Prostate gland (tissue), 2 donors: Measurements from ENCODE around the gene HNRNPH2. TPM values are rescaled to one million over a fixed set of nuclear protein-coding genes. Genes with fewer than 3 reads are reported as not detected.

Source experiments
- DNase-seq: peaks from one replicate; pipeline ENCODE4 v3.0.0-alpha.2; 2019; ENCODE audit warnings: low spot score
- H3K27ac ChIP-seq, 2 donors: fragments of 200-600 bp; sonication (generic); 2 replicates each; pipeline ENCODE4 v1.5.1; 2017 to 2019
- H3K27me3 ChIP-seq: fragments of 200-600 bp; sonication (generic); replicated peaks from 2 replicates; pipeline ENCODE4 v1.5.1; 2019; ENCODE audit not compliant: insufficient read depth
- H3K36me3 ChIP-seq, 2 donors: fragments of 200-600 bp; sonication (generic); 1 replicate in 1 of 2; 2 replicates in 1 of 2; pipeline versions ENCODE4 v1.5.1 to v1.8.1; 2017 to 2019
- H3K4me1 ChIP-seq: fragments of 200-600 bp; sonication (generic); replicated peaks from 2 replicates; pipeline ENCODE4 v1.5.1; 2019
- H3K4me3 ChIP-seq, 2 donors: fragments of 200-600 bp; sonication (generic); 2 replicates each; pipeline ENCODE4 v1.5.1; 2017 to 2019
- H3K9me3 ChIP-seq: fragments of 200-600 bp; sonication (generic); 2 replicates; pipeline ENCODE4 v1.5.1; 2017
- CTCF ChIP-seq, 4 experiments: fragments of 200-600 bp in 2 of 4; fragments of 450-650 bp in 2 of 4; sonication (generic) in 2 of 4; IDR thresholded peaks; 1 replicate in 3 of 4; 2 replicates in 1 of 4; pipeline ENCODE4 v1.5.1; 2016 to 2019; ENCODE audit warnings: antibody characterized with exemption in 4 of 4, mild to moderate bottlenecking in 2 of 4, moderate library complexity in 2 of 4
- POLR2A ChIP-seq: fragments of 450-650 bp; IDR thresholded peaks from one replicate; pipeline ENCODE4 v1.6.1; 2016; ENCODE audit warnings: antibody characterized with exemption, mild to moderate bottlenecking
- POLR2AphosphoS5 ChIP-seq: sonication (generic); formaldehyde crosslinking; IDR thresholded peaks from one replicate; pipeline ENCODE4 v1.6.1; 2017; ENCODE audit warnings: antibody characterized with exemption
- WGBS: methylation state at CpG from one replicate; pipeline ENCODE4 v1.1.5; 2018; 5-methylcytosine and 5-hydroxymethylcytosine counted together
- intact Hi-C: fragments of 100-400 bp; cut with DNase I; formaldehyde crosslinking; loops from one replicate; pipeline ENCODE4 v1.14.2; 2022
- total RNA-seq, 2 donors: library from RNA; depleted of rRNA; stranded (reverse); fragments of >200 nt; gene quantifications; one replicate each; pipeline ENCODE4 v1.1.0, GENCODE V29; 2016

HNRNPH2 gene
- total RNA-seq, 2 donors from 2014 or later: 43.7 to 56.3 TPM

DNA sequence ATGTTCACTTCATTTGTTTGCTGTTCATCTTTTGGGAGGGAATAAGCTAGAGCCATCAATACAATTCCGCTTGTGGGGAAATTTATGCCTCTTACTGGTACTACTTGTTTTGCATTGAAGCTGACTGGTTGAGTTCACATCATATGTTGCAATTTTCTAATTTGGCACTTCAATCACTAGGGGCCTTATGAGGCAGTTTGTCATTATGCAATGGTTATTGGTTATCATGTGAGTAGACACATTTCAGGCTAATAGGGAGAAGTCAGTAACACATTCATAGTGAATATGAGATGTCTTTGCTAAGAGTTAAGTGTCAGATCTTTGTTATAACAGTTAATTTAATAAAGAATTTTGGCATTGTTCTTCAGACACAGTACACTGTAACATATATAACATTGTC lies 12.2 kb upstream of the HNRNPH2 start:
- Histone ChIP-seq H3K9me3 (no peaks in the 10 kb centered on the region), H3K27ac (no peak overlapping the region), H3K4me1 (no peaks in the 10 kb centered on the region), H3K27me3 (no peaks in the 10 kb centered on the region), H3K4me3 (no peak overlapping the region), H3K36me3 (no peaks in the 10 kb centered on the region)
- TF ChIP-seq CTCF (IDR thresholded peaks at IDR 0.05) (no peak), POLR2AphosphoS5 (no peak), POLR2A (no peak)
- 85% methylated on average over 1 of the region's 1 CpG for WGBS
- no peak for DNase-seq
- intact Hi-C loops: no loop called here

GRCh38 chrX:101397779-101398178 lies 10.2 kb upstream of the HNRNPH2 start:
- 38% methylated on average over 4 of the region's 4 CpGs for WGBS
- no peak for DNase-seq
- intact Hi-C loops: no loop called here

DNA sequence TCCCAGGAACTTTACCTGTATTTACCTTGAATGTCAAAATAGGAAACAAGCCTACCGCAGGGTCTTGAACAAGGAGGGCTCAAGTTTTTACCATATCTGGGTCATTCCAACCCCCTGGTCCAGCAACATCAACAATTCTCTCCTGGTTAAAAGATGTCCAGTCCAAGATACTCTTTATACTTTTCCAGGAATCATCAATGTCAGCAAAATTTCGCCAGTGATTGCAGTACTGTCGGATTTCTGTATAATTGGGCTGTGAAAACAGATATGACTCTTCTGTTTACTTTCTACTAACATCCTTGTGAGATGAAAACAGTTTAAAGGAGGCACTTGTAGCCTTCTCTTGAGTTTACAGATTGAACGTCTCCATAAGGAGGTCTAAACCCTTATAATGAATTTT lies 9.3 kb upstream of the HNRNPH2 start:
- 83% methylated on average over 4 of the region's 4 CpGs for WGBS
- no peak overlapping the region for H3K27ac ChIP-seq
- H3K27me3 ChIP-seq: no peaks in the 10 kb centered on the region
- no peak for DNase-seq
- intact Hi-C loops: no loop called here
- H3K4me1 ChIP-seq: no peaks in the 10 kb centered on the region
- no peaks in the 10 kb centered on the region for H3K36me3 ChIP-seq
- TF ChIP-seq POLR2AphosphoS5 (no peak), CTCF (IDR thresholded peaks at IDR 0.05) (no peak), POLR2A (no peak)
- no peaks in the 10 kb centered on the region for H3K9me3 ChIP-seq
- H3K4me3 ChIP-seq: no peak overlapping the region

More at GRCh38 chrX:101397779-101398178, 10.2 kb upstream of the HNRNPH2 start:
- no peaks in the 10 kb centered on the region for H3K4me1 ChIP-seq
- no peak overlapping the region for H3K27ac ChIP-seq
- H3K4me3 ChIP-seq: no peak overlapping the region
- TF ChIP-seq CTCF (IDR thresholded peaks at IDR 0.05) (no peak), POLR2AphosphoS5 (no peak), POLR2A (no peak)
- H3K36me3 ChIP-seq: no peaks in the 10 kb centered on the region
- no peaks in the 10 kb centered on the region for H3K9me3 ChIP-seq
- H3K27me3 ChIP-seq: no peaks in the 10 kb centered on the region

GRCh38 chrX:101399825-101400224 lies 8.2 kb upstream of the HNRNPH2 start:
- DNase-seq: no peak
- Histone ChIP-seq H3K27me3 (no peaks in the 10 kb centered on the region), H3K9me3 (no peaks in the 10 kb centered on the region), H3K4me1 (no peaks in the 10 kb centered on the region), H3K4me3 (no peak overlapping the region), H3K27ac (no peak overlapping the region), H3K36me3 (no peaks in the 10 kb centered on the region)
- WGBS: 96% methylated on average over 4 of the region's 4 CpGs
- no peak for TF ChIP-seq POLR2A
- intact Hi-C loops: no loop called here

GRCh38 chrX:101407167-101407747 lies 765 bp upstream of the HNRNPH2 start:
- peak overlapping the region; percentile 48 to 49 for H3K4me3 ChIP-seq
- peak overlapping the region; percentile 94 to 95 for H3K27ac ChIP-seq
- WGBS: under 1% methylated on average over 15 of the region's 15 CpGs
- TF ChIP-seq POLR2AphosphoS5: no peak
- no peak for TF ChIP-seq POLR2A
- TF ChIP-seq CTCF (IDR thresholded peaks at IDR 0.05): no peak
- H3K27me3 ChIP-seq: no peaks in the 10 kb centered on the region
- DNase-seq: no peak
- H3K9me3 ChIP-seq: no peaks in the 10 kb centered on the region
- intact Hi-C loops: no loop called here
- no peaks in the 10 kb centered on the region for H3K36me3 ChIP-seq
- no peaks in the 10 kb centered on the region for H3K4me1 ChIP-seq
